ENCODE data around the gene COPZ1. TPM values are rescaled to one million over a fixed set of nuclear protein-coding genes. Genes with fewer than 3 reads are reported as not detected.

Gene COPZ1
- polyA plus RNA-seq, 3 donors = 78.9 to 190 (median 176) TPM

GRCh38 chr12:54355104-54355815, 30.3 kb downstream of the COPZ1 start:
- no peaks in the 10 kb centered on the region for H4K20me1 ChIP-seq (ENCODE audit: insufficient read depth, low read length)
- no peaks in the 10 kb centered on the region for H3K27me3 ChIP-seq (ENCODE audit: control insufficient read depth in 2 of 2, insufficient read depth in 2 of 2, low read length in 2 of 2)
- intact Hi-C loops (cut with micrococcal nuclease) = no loop called here
- TF ChIP-seq CTCF (IDR thresholded peaks at IDR 0.05) = no peak
- Mint-ChIP-seq H3K27me3 (ENCODE audit: low read depth in 3 of 3) (peaks cover 7 to 11% (median 8%) of the 10 kb centered on the region in 3 donors), H3K36me3 (peaks cover 40 to 43% of the 10 kb centered on the region in 2 donors), H3K9me3 (peaks cover 0 to under 1% (median 0%) of the 10 kb centered on the region in 7 donors), H3K27ac (peak overlapping the region in 1 of 7 donors; percentile 25), H3K4me3 (peak overlapping the region in 1 of 2 donors; percentile 31), H3K4me1 (peaks cover 23% of the 10 kb centered on the region)
- H2AFZ ChIP-seq (ENCODE audit: insufficient read depth, low read depth, low read length, poor library complexity, severe bottlenecking) = no peak overlapping the region
- no peaks in the 10 kb centered on the region for H3K9me3 ChIP-seq (replicated peaks in 1 of 2; ENCODE audit: control insufficient read depth in 1 of 2, insufficient read depth in 1 of 2, low read length in 2 of 2)
- H3K79me2 ChIP-seq (ENCODE audit: insufficient read depth, low read length) = no peaks in the 10 kb centered on the region
- no peak overlapping the region for H3K9ac ChIP-seq (ENCODE audit: insufficient read depth, low read length, poor library complexity, severe bottlenecking)
- WGBS (ENCODE audit: insufficient coverage) = 82% methylated on average over 4 of the region's 6 CpGs
- H3K4me3 ChIP-seq (replicated peaks in 1 of 3; ENCODE audit: low read depth in 2 of 3, low read length in 3 of 3) = no peak overlapping the region
- DNase-seq = no peak
- no peak overlapping the region for H3K4me2 ChIP-seq (replicated peaks; ENCODE audit: extremely low read depth, low read length, poor library complexity, severe bottlenecking)
- no peak overlapping the region for H3K27ac ChIP-seq (ENCODE audit: low read depth in 1 of 2, low read length in 2 of 2)
- peaks cover 13 to 36% of the 10 kb centered on the region in 2 donors for H3K36me3 ChIP-seq (replicated peaks in 1 of 2; ENCODE audit: control insufficient read depth in 1 of 2, insufficient read depth in 2 of 2, low read length in 2 of 2)
- peaks cover 20 to 31% of the 10 kb centered on the region in 2 donors for H3K4me1 ChIP-seq (ENCODE audit: control insufficient read depth in 1 of 2, insufficient read depth in 2 of 2, low read length in 2 of 2)

GRCh38 chr12:54356228-54356627, 31.3 kb downstream of the COPZ1 start:
- peaks cover 30 to 40% of the 10 kb centered on the region in 2 donors for H3K4me1 ChIP-seq (ENCODE audit: control insufficient read depth in 1 of 2, insufficient read depth in 2 of 2, low read length in 2 of 2)
- WGBS (ENCODE audit: insufficient coverage) = 100% methylated on average over 1 of the region's 3 CpGs

More at GRCh38 chr12:54356228-54356627, 31.3 kb downstream of the COPZ1 start:
- TF ChIP-seq CTCF (IDR thresholded peaks at IDR 0.05) = no peak
- intact Hi-C loops (cut with micrococcal nuclease) = no loop called here
- Mint-ChIP-seq H3K36me3 (peaks cover 31 to 34% of the 10 kb centered on the region in 2 donors), H3K4me1 (peaks cover 28% of the 10 kb centered on the region), H3K4me3 (no peak overlapping the region), H3K27ac (peak overlapping the region in 2 of 7 donors; percentile 2 to 46), H3K9me3 (no peaks in the 10 kb centered on the region), H3K27me3 (ENCODE audit: low read depth in 3 of 3) (peaks cover 7 to 11% (median 8%) of the 10 kb centered on the region in 3 donors)
- Histone ChIP-seq H3K9me3 (replicated peaks in 1 of 2; ENCODE audit: control insufficient read depth in 1 of 2, insufficient read depth in 1 of 2, low read length in 2 of 2) (no peaks in the 10 kb centered on the region), H3K9ac (ENCODE audit: insufficient read depth, low read length, poor library complexity, severe bottlenecking) (no peak overlapping the region), H3K4me2 (replicated peaks; ENCODE audit: extremely low read depth, low read length, poor library complexity, severe bottlenecking) (no peak overlapping the region), H4K20me1 (ENCODE audit: insufficient read depth, low read length) (no peaks in the 10 kb centered on the region), H3K79me2 (ENCODE audit: insufficient read depth, low read length) (no peaks in the 10 kb centered on the region), H3K27ac (ENCODE audit: low read depth in 1 of 2, low read length in 2 of 2) (no peak overlapping the region), H3K4me3 (replicated peaks in 1 of 3; ENCODE audit: low read depth in 2 of 3, low read length in 3 of 3) (no peak overlapping the region), H3K27me3 (ENCODE audit: control insufficient read depth in 2 of 2, insufficient read depth in 2 of 2, low read length in 2 of 2) (no peaks in the 10 kb centered on the region), H3K36me3 (replicated peaks in 1 of 2; ENCODE audit: control insufficient read depth in 1 of 2, insufficient read depth in 2 of 2, low read length in 2 of 2) (peaks cover 3 to 26% of the 10 kb centered on the region in 2 donors), H2AFZ (ENCODE audit: insufficient read depth, low read depth, low read length, poor library complexity, severe bottlenecking) (no peak overlapping the region)
- no peak for DNase-seq
